Measurements from ENCODE around the gene ASPDH. TPM values are rescaled to one million over a fixed set of nuclear protein-coding genes. Genes with fewer than 3 reads are reported as not detected.

The ASPDH gene
- total and polyA plus RNA-seq, 2 donors from 2014 or later: 115 TPM; not detected in 1

DNA sequence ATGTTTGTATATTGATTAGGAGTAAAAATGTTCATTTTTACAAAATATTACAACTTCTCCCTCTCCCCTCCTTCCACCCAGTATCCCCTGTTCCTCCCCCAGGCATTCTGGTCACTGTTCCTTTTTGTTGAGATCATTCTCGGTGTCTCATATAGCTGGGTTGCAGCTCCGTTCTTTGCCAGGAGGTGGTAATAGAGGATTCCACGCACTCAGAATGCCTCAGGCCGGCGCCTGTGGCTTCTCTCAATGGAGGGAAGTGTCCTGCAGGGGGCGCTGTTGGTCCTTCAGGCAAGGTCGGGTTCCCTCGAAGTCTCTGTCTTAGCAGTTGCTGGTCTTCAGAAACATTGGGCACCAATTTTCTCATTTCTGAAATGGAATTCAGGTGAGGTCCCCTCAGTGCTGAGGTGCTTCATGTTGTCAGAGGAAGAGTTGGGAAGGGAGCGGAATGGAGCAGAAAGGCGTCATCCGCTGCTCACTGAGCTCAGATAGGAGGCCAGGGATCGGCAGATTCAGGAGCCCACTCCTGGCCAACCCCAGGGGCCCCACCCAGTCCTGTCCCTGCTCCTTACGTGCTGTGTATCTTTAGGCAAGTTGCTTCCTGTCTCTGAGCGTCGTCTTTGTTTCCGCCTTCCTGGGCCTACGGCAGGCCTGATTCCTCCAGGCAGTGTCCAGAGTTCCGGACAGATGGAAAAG lies 26.7 kb downstream of the ASPDH start:
- H3K27me3 ChIP-seq (ENCODE audit: control insufficient read depth, insufficient read depth, low read length): peaks cover 7% of the 10 kb centered on the region
- no peaks in the 10 kb centered on the region for H3K36me3 ChIP-seq (ENCODE audit: control insufficient read depth in 2 of 3, insufficient read depth in 3 of 3, low read length in 3 of 3)
- intact Hi-C loops (cut with DNase I): no loop called here
- TF ChIP-seq, protein P1, sequence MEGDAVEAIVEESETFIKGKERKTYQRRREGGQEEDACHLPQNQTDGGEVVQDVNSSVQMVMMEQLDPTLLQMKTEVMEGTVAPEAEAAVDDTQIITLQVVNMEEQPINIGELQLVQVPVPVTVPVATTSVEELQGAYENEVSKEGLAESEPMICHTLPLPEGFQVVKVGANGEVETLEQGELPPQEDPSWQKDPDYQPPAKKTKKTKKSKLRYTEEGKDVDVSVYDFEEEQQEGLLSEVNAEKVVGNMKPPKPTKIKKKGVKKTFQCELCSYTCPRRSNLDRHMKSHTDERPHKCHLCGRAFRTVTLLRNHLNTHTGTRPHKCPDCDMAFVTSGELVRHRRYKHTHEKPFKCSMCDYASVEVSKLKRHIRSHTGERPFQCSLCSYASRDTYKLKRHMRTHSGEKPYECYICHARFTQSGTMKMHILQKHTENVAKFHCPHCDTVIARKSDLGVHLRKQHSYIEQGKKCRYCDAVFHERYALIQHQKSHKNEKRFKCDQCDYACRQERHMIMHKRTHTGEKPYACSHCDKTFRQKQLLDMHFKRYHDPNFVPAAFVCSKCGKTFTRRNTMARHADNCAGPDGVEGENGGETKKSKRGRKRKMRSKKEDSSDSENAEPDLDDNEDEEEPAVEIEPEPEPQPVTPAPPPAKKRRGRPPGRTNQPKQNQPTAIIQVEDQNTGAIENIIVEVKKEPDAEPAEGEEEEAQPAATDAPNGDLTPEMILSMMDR (IDR thresholded peaks at IDR 0.05; ENCODE audit: borderline replicate concordance, extremely low read depth, insufficient read depth): no peak
- peak in 3 of 5 donors; percentile 35 to 56 (median 38) for DNase-seq
- no peak for FAIRE-seq
- no peaks in the 10 kb centered on the region for H3K9me3 ChIP-seq (ENCODE audit: control insufficient read depth in 2 of 3, insufficient read depth in 1 of 3, low read length in 3 of 3)
- no peak overlapping the region for H3K4me3 ChIP-seq (ENCODE audit: low read length in 3 of 3)
- H3K4me1 ChIP-seq (ENCODE audit: control insufficient read depth in 2 of 3, insufficient read depth in 2 of 3, low read depth in 1 of 3, low read length in 3 of 3): no peaks in the 10 kb centered on the region
- no peak overlapping the region for H3K9ac ChIP-seq (ENCODE audit: low read length in 3 of 3)
- H3K27ac ChIP-seq (ENCODE audit: low read depth in 2 of 2, low read length in 2 of 2): no peak overlapping the region

DNA sequence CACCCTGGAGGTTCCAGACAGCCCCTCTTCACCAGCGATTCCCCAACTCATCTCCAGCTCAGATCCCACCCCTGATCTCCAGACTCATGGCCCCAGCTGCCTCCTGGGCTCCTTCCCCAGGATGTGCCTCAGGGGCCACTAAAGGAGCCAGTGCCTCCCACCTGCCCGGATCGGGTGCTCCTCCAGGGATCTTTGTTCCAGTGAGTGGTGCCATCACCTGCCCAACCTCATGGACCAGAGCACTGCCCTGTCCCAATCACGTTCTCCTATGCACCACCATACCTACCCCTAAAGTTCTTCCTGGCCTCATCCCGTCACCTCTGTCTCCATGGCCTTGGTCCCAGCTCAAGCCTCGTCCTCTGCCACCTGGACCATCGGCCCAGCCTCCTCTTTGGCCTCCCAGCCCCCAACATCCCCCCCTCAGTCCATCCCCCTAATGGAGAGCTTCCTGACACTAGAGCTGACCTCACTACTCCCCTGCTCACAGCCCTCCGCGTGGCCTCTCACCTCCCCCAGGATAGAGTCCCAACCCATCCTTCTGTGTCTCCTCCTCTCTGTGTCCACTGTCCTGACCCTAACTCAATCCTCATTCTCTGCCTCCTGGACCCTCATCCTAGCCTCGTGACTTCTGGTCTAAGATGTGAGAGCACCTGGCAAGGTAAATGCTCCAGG lies 28.3 kb downstream of the ASPDH start:
- H3K27me3 ChIP-seq (ENCODE audit: control insufficient read depth, insufficient read depth, low read length): no peaks in the 10 kb centered on the region
- intact Hi-C loops (cut with DNase I): no loop called here
- H3K9me3 ChIP-seq (ENCODE audit: control insufficient read depth in 2 of 3, insufficient read depth in 1 of 3, low read length in 3 of 3): no peaks in the 10 kb centered on the region
- no peaks in the 10 kb centered on the region for H3K4me1 ChIP-seq (ENCODE audit: control insufficient read depth in 2 of 3, insufficient read depth in 2 of 3, low read depth in 1 of 3, low read length in 3 of 3)
- peaks cover 0 to 2% (median 0%) of the 10 kb centered on the region in 3 donors for H3K36me3 ChIP-seq (ENCODE audit: control insufficient read depth in 2 of 3, insufficient read depth in 3 of 3, low read length in 3 of 3)
- H3K4me3 ChIP-seq (ENCODE audit: low read length in 3 of 3): no peak overlapping the region
- H3K9ac ChIP-seq (ENCODE audit: low read length in 3 of 3): no peak overlapping the region
- DNase-seq: peak in 1 of 5 donors; percentile 45
- no peak overlapping the region for H3K27ac ChIP-seq (ENCODE audit: low read depth in 2 of 2, low read length in 2 of 2)
- TF ChIP-seq, protein P1 (IDR thresholded peaks at IDR 0.05; ENCODE audit: borderline replicate concordance, extremely low read depth, insufficient read depth): no peak
- FAIRE-seq: no peak

DNA sequence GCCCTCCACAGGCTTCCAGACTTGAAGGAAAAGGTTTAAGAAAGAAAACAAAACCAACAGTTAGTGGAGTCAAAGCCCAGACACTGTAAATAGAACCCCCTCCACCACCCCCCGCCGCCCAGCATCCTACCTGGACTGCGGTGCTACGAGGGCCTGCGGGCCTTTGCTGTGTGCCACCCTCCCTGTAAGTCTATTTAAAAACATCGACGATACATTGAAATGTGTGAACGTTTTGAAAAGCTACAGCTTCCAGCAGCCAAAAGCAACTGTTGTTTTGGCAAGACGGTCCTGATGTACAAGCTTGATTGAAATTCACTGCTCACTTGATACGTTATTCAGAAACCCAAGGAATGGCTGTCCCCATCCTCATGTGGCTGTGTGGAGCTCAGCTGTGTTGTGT lies 30.8 kb downstream of the ASPDH start:
- no peak overlapping the region for H3K4me3 ChIP-seq (ENCODE audit: low read length in 3 of 3)
- no peaks in the 10 kb centered on the region for H3K27me3 ChIP-seq (ENCODE audit: control insufficient read depth, insufficient read depth, low read length)
- H3K9ac ChIP-seq (ENCODE audit: low read length in 3 of 3): no peak overlapping the region
- no peaks in the 10 kb centered on the region for H3K9me3 ChIP-seq (ENCODE audit: control insufficient read depth in 2 of 3, insufficient read depth in 1 of 3, low read length in 3 of 3)
- peaks cover 0 to under 1% (median 0%) of the 10 kb centered on the region in 3 donors for H3K4me1 ChIP-seq (ENCODE audit: control insufficient read depth in 2 of 3, insufficient read depth in 2 of 3, low read depth in 1 of 3, low read length in 3 of 3)
- no peak overlapping the region for H3K27ac ChIP-seq (ENCODE audit: low read depth in 2 of 2, low read length in 2 of 2)
- peaks cover 0 to 12% (median 10%) of the 10 kb centered on the region in 3 donors for H3K36me3 ChIP-seq (ENCODE audit: control insufficient read depth in 2 of 3, insufficient read depth in 3 of 3, low read length in 3 of 3)
- FAIRE-seq (no peak), DNase-seq (peak in 1 of 5 donors; percentile 32)
- TF ChIP-seq, protein P1 (IDR thresholded peaks at IDR 0.05; ENCODE audit: borderline replicate concordance, extremely low read depth, insufficient read depth): no peak
- intact Hi-C loops (cut with DNase I): no loop called here

All from kidney (tissue), 14 donors.